Measurements from ENCODE around the gene SERPINB8.
A peak's percentile ranks its signal among the peaks of the same experiment; 100 is the strongest.

SERPINB8 gene

GRCh38 chr18:63961435-63961980 is 8.4 kb upstream of the SERPINB8 start:
- no peak for TF ChIP-seq ZBTB7A (IDR thresholded peaks at IDR 0.05; ENCODE audit: low read depth)
- TF ChIP-seq EP300 (IDR thresholded peaks at IDR 0.05; ENCODE audit: borderline replicate concordance), result no peak
- no peak for TF ChIP-seq TCF12 (IDR thresholded peaks at IDR 0.05; ENCODE audit: low read depth)
- no peak for TF ChIP-seq YY1 (IDR thresholded peaks at IDR 0.05; ENCODE audit: low read depth)
- TF ChIP-seq TEAD4 (IDR thresholded peaks at IDR 0.05), result no peak
- no peak for TF ChIP-seq EGR1 (IDR thresholded peaks at IDR 0.05)

- no peak for TF ChIP-seq TCF12 (IDR thresholded peaks at IDR 0.05; ENCODE audit: low read depth)
- TF ChIP-seq CREB1 (IDR thresholded peaks at IDR 0.05; ENCODE audit: low read depth), result no peak
- TF ChIP-seq TAF1 (IDR thresholded peaks at IDR 0.05; ENCODE audit: low read depth), result no peak
- no peak for TF ChIP-seq MAX (IDR thresholded peaks at IDR 0.05)
- no peak for TF ChIP-seq REST (IDR thresholded peaks at IDR 0.05; ENCODE audit: low read depth)
- no peak for TF ChIP-seq EGR1 (IDR thresholded peaks at IDR 0.05)
- no peak for TF ChIP-seq USF1 (IDR thresholded peaks at IDR 0.05)
- TF ChIP-seq RAD21 (IDR thresholded peaks at IDR 0.05; ENCODE audit: low read depth), result no peak
- no peak for TF ChIP-seq YY1 (IDR thresholded peaks at IDR 0.05; ENCODE audit: low read depth)
- TF ChIP-seq NFIC (IDR thresholded peaks at IDR 0.05), result no peak
- no peak for TF ChIP-seq TEAD4 (IDR thresholded peaks at IDR 0.05)
- TF ChIP-seq CEBPB (IDR thresholded peaks at IDR 0.05), result no peak
Measured at GRCh38 chr18:63962137-63962536, 7.7 kb upstream of the SERPINB8 start.

- TF ChIP-seq EGR1 (IDR thresholded peaks at IDR 0.05), result no peak
- TF ChIP-seq USF1 (IDR thresholded peaks at IDR 0.05), result no peak
- no peak for TF ChIP-seq EP300 (IDR thresholded peaks at IDR 0.05; ENCODE audit: borderline replicate concordance)
- TF ChIP-seq RAD21 (IDR thresholded peaks at IDR 0.05; ENCODE audit: low read depth), result peak; percentile 61
- TF ChIP-seq FOXM1 (IDR thresholded peaks at IDR 0.05; ENCODE audit: borderline replicate concordance, low read depth), result no peak
- no peak for TF ChIP-seq TEAD4 (IDR thresholded peaks at IDR 0.05)
- no peak for TF ChIP-seq NFIC (IDR thresholded peaks at IDR 0.05)
- no peak for TF ChIP-seq YY1 (IDR thresholded peaks at IDR 0.05; ENCODE audit: low read depth)
Measured at GRCh38 chr18:63963615-63964256, 6.1 kb upstream of the SERPINB8 start.

GRCh38 chr18:63964908-63965307 is 5.0 kb upstream of the SERPINB8 start:
- TF ChIP-seq EGR1 (IDR thresholded peaks at IDR 0.05) (no peak), EP300 (IDR thresholded peaks at IDR 0.05; ENCODE audit: borderline replicate concordance) (no peak), REST (IDR thresholded peaks at IDR 0.05; ENCODE audit: low read depth) (no peak), FOXM1 (IDR thresholded peaks at IDR 0.05; ENCODE audit: borderline replicate concordance, low read depth) (no peak), RAD21 (IDR thresholded peaks at IDR 0.05; ENCODE audit: low read depth) (no peak), CREB1 (IDR thresholded peaks at IDR 0.05; ENCODE audit: low read depth) (no peak)

- no peak for TF ChIP-seq USF1 (IDR thresholded peaks at IDR 0.05)
- no peak for TF ChIP-seq TAF1 (IDR thresholded peaks at IDR 0.05; ENCODE audit: low read depth)
- no peak for TF ChIP-seq FOXM1 (IDR thresholded peaks at IDR 0.05; ENCODE audit: borderline replicate concordance, low read depth)
- no peak for TF ChIP-seq CREB1 (IDR thresholded peaks at IDR 0.05; ENCODE audit: low read depth)
- no peak for TF ChIP-seq EP300 (IDR thresholded peaks at IDR 0.05; ENCODE audit: borderline replicate concordance)
- TF ChIP-seq RAD21 (IDR thresholded peaks at IDR 0.05; ENCODE audit: low read depth), result no peak
- TF ChIP-seq EGR1 (IDR thresholded peaks at IDR 0.05), result no peak
- TF ChIP-seq TEAD4 (IDR thresholded peaks at IDR 0.05), result no peak
- no peak for TF ChIP-seq YY1 (IDR thresholded peaks at IDR 0.05; ENCODE audit: low read depth)
- no peak for TF ChIP-seq MAX (IDR thresholded peaks at IDR 0.05)
- no peak for TF ChIP-seq CEBPB (IDR thresholded peaks at IDR 0.05)
- no peak for TF ChIP-seq TCF12 (IDR thresholded peaks at IDR 0.05; ENCODE audit: low read depth)
- TF ChIP-seq ZBTB7A (IDR thresholded peaks at IDR 0.05; ENCODE audit: low read depth), result no peak
- TF ChIP-seq REST (IDR thresholded peaks at IDR 0.05; ENCODE audit: low read depth), result no peak
- no peak for TF ChIP-seq NFIC (IDR thresholded peaks at IDR 0.05)
Measured at GRCh38 chr18:63965716-63966330, 4.1 kb upstream of the SERPINB8 start.
